ENCODE measurements around the gene SEMG1.

The SEMG1 gene

GRCh38 chr20:45183084-45183483 lies 23.7 kb upstream of the SEMG1 start:
- Histone ChIP-seq H3K36me3 (ENCODE audit: control insufficient read depth in 2 of 2, insufficient read depth in 2 of 2, low read length in 2 of 2) (no peaks in the 10 kb centered on the region), H3K4me3 (ENCODE audit: low read length in 2 of 2) (no peak overlapping the region), H3K9me3 (ENCODE audit: control insufficient read depth in 2 of 2, low read length in 2 of 2) (no peaks in the 10 kb centered on the region), H3K27ac (ENCODE audit: low read depth in 2 of 2, low read length in 2 of 2) (no peak overlapping the region), H3K27me3 (ENCODE audit: control insufficient read depth in 2 of 2, insufficient read depth in 2 of 2, low read length in 2 of 2) (no peaks in the 10 kb centered on the region), H3K9ac (ENCODE audit: low read depth in 1 of 2, low read length in 2 of 2) (no peak overlapping the region), H3K4me1 (ENCODE audit: control insufficient read depth in 2 of 2, insufficient read depth in 2 of 2, low read length in 2 of 2) (no peaks in the 10 kb centered on the region)

GRCh38 chr20:45187693-45188092 lies 19.1 kb upstream of the SEMG1 start:
- Histone ChIP-seq H3K9me3 (ENCODE audit: control insufficient read depth in 2 of 2, low read length in 2 of 2) (no peaks in the 10 kb centered on the region), H3K9ac (ENCODE audit: low read depth in 1 of 2, low read length in 2 of 2) (no peak overlapping the region), H3K4me3 (ENCODE audit: low read length in 2 of 2) (no peak overlapping the region), H3K27me3 (ENCODE audit: control insufficient read depth in 2 of 2, insufficient read depth in 2 of 2, low read length in 2 of 2) (no peaks in the 10 kb centered on the region), H3K36me3 (ENCODE audit: control insufficient read depth in 2 of 2, insufficient read depth in 2 of 2, low read length in 2 of 2) (no peaks in the 10 kb centered on the region), H3K27ac (ENCODE audit: low read depth in 2 of 2, low read length in 2 of 2) (no peak overlapping the region), H3K4me1 (ENCODE audit: control insufficient read depth in 2 of 2, insufficient read depth in 2 of 2, low read length in 2 of 2) (no peaks in the 10 kb centered on the region)

- Histone ChIP-seq H3K9me3 (ENCODE audit: control insufficient read depth in 2 of 2, low read length in 2 of 2) (no peaks in the 10 kb centered on the region), H3K9ac (ENCODE audit: low read depth in 1 of 2, low read length in 2 of 2) (no peak overlapping the region), H3K27me3 (ENCODE audit: control insufficient read depth in 2 of 2, insufficient read depth in 2 of 2, low read length in 2 of 2) (no peaks in the 10 kb centered on the region), H3K27ac (ENCODE audit: low read depth in 2 of 2, low read length in 2 of 2) (no peak overlapping the region), H3K4me1 (ENCODE audit: control insufficient read depth in 2 of 2, insufficient read depth in 2 of 2, low read length in 2 of 2) (no peaks in the 10 kb centered on the region), H3K36me3 (ENCODE audit: control insufficient read depth in 2 of 2, insufficient read depth in 2 of 2, low read length in 2 of 2) (no peaks in the 10 kb centered on the region), H3K4me3 (ENCODE audit: low read length in 2 of 2) (no peak overlapping the region)
These were observed 17.7 kb upstream of the SEMG1 start for GRCh38 chr20:45189067-45189609.

- H3K27ac ChIP-seq (ENCODE audit: low read depth in 2 of 2, low read length in 2 of 2) = no peak overlapping the region
- H3K36me3 ChIP-seq (ENCODE audit: control insufficient read depth in 2 of 2, insufficient read depth in 2 of 2, low read length in 2 of 2) = no peaks in the 10 kb centered on the region
These were observed 17.0 kb upstream of the SEMG1 start for GRCh38 chr20:45189861-45190260.

GRCh38 chr20:45191926-45192325 lies 14.9 kb upstream of the SEMG1 start:
- H3K36me3 ChIP-seq (ENCODE audit: control insufficient read depth in 2 of 2, insufficient read depth in 2 of 2, low read length in 2 of 2) = no peaks in the 10 kb centered on the region
- no peak overlapping the region for H3K4me3 ChIP-seq (ENCODE audit: low read length in 2 of 2)
- H3K9ac ChIP-seq (ENCODE audit: low read depth in 1 of 2, low read length in 2 of 2) = no peak overlapping the region
- no peak overlapping the region for H3K27ac ChIP-seq (ENCODE audit: low read depth in 2 of 2, low read length in 2 of 2)
- no peaks in the 10 kb centered on the region for H3K9me3 ChIP-seq (ENCODE audit: control insufficient read depth in 2 of 2, low read length in 2 of 2)
- H3K27me3 ChIP-seq (ENCODE audit: control insufficient read depth in 2 of 2, insufficient read depth in 2 of 2, low read length in 2 of 2) = no peaks in the 10 kb centered on the region
- no peaks in the 10 kb centered on the region for H3K4me1 ChIP-seq (ENCODE audit: control insufficient read depth in 2 of 2, insufficient read depth in 2 of 2, low read length in 2 of 2)

More at GRCh38 chr20:45189861-45190260, 17.0 kb upstream of the SEMG1 start:
- no peaks in the 10 kb centered on the region for H3K9me3 ChIP-seq (ENCODE audit: control insufficient read depth in 2 of 2, low read length in 2 of 2)
- no peak overlapping the region for H3K4me3 ChIP-seq (ENCODE audit: low read length in 2 of 2)
- H3K9ac ChIP-seq (ENCODE audit: low read depth in 1 of 2, low read length in 2 of 2) = no peak overlapping the region
- no peaks in the 10 kb centered on the region for H3K27me3 ChIP-seq (ENCODE audit: control insufficient read depth in 2 of 2, insufficient read depth in 2 of 2, low read length in 2 of 2)
- H3K4me1 ChIP-seq (ENCODE audit: control insufficient read depth in 2 of 2, insufficient read depth in 2 of 2, low read length in 2 of 2) = no peaks in the 10 kb centered on the region

GRCh38 chr20:45193331-45193730 lies 13.5 kb upstream of the SEMG1 start:
- Histone ChIP-seq H3K27me3 (ENCODE audit: control insufficient read depth in 2 of 2, insufficient read depth in 2 of 2, low read length in 2 of 2) (no peaks in the 10 kb centered on the region), H3K9ac (ENCODE audit: low read depth in 1 of 2, low read length in 2 of 2) (no peak overlapping the region), H3K27ac (ENCODE audit: low read depth in 2 of 2, low read length in 2 of 2) (no peak overlapping the region), H3K4me3 (ENCODE audit: low read length in 2 of 2) (no peak overlapping the region), H3K36me3 (ENCODE audit: control insufficient read depth in 2 of 2, insufficient read depth in 2 of 2, low read length in 2 of 2) (no peaks in the 10 kb centered on the region), H3K4me1 (ENCODE audit: control insufficient read depth in 2 of 2, insufficient read depth in 2 of 2, low read length in 2 of 2) (no peaks in the 10 kb centered on the region), H3K9me3 (ENCODE audit: control insufficient read depth in 2 of 2, low read length in 2 of 2) (no peaks in the 10 kb centered on the region)

- Histone ChIP-seq H3K4me1 (ENCODE audit: control insufficient read depth in 2 of 2, insufficient read depth in 2 of 2, low read length in 2 of 2) (peaks cover 0 to 3% of the 10 kb centered on the region in 2 donors), H3K27me3 (ENCODE audit: control insufficient read depth in 2 of 2, insufficient read depth in 2 of 2, low read length in 2 of 2) (peaks cover 0 to 3% of the 10 kb centered on the region in 2 donors), H3K9ac (ENCODE audit: low read depth in 1 of 2, low read length in 2 of 2) (no peak overlapping the region), H3K27ac (ENCODE audit: low read depth in 2 of 2, low read length in 2 of 2) (no peak overlapping the region), H3K36me3 (ENCODE audit: control insufficient read depth in 2 of 2, insufficient read depth in 2 of 2, low read length in 2 of 2) (no peaks in the 10 kb centered on the region), H3K4me3 (ENCODE audit: low read length in 2 of 2) (no peak overlapping the region), H3K9me3 (ENCODE audit: control insufficient read depth in 2 of 2, low read length in 2 of 2) (no peaks in the 10 kb centered on the region)
These were observed 3.1 kb downstream of the SEMG1 start for GRCh38 chr20:45209924-45210323.

GRCh38 chr20:45211569-45212474 lies 5.0 kb downstream of the SEMG1 start:
- Histone ChIP-seq H3K9ac (ENCODE audit: low read depth in 1 of 2, low read length in 2 of 2) (no peak overlapping the region), H3K9me3 (ENCODE audit: control insufficient read depth in 2 of 2, low read length in 2 of 2) (no peaks in the 10 kb centered on the region), H3K27ac (ENCODE audit: low read depth in 2 of 2, low read length in 2 of 2) (no peak overlapping the region), H3K4me1 (ENCODE audit: control insufficient read depth in 2 of 2, insufficient read depth in 2 of 2, low read length in 2 of 2) (peaks cover 0 to 3% of the 10 kb centered on the region in 2 donors), H3K27me3 (ENCODE audit: control insufficient read depth in 2 of 2, insufficient read depth in 2 of 2, low read length in 2 of 2) (peaks cover 0 to 3% of the 10 kb centered on the region in 2 donors), H3K4me3 (ENCODE audit: low read length in 2 of 2) (no peak overlapping the region), H3K36me3 (ENCODE audit: control insufficient read depth in 2 of 2, insufficient read depth in 2 of 2, low read length in 2 of 2) (no peaks in the 10 kb centered on the region)

GRCh38 chr20:45212836-45213235 lies 6.0 kb downstream of the SEMG1 start:
- Histone ChIP-seq H3K9me3 (ENCODE audit: control insufficient read depth in 2 of 2, low read length in 2 of 2) (no peaks in the 10 kb centered on the region), H3K36me3 (ENCODE audit: control insufficient read depth in 2 of 2, insufficient read depth in 2 of 2, low read length in 2 of 2) (no peaks in the 10 kb centered on the region), H3K9ac (ENCODE audit: low read depth in 1 of 2, low read length in 2 of 2) (no peak overlapping the region), H3K27ac (ENCODE audit: low read depth in 2 of 2, low read length in 2 of 2) (no peak overlapping the region), H3K4me3 (ENCODE audit: low read length in 2 of 2) (no peak overlapping the region), H3K27me3 (ENCODE audit: control insufficient read depth in 2 of 2, insufficient read depth in 2 of 2, low read length in 2 of 2) (peaks cover 0 to 3% of the 10 kb centered on the region in 2 donors), H3K4me1 (ENCODE audit: control insufficient read depth in 2 of 2, insufficient read depth in 2 of 2, low read length in 2 of 2) (no peaks in the 10 kb centered on the region)

GRCh38 chr20:45218124-45218523 lies 11.3 kb downstream of the SEMG1 start:
- no peaks in the 10 kb centered on the region for H3K4me1 ChIP-seq (ENCODE audit: control insufficient read depth in 2 of 2, insufficient read depth in 2 of 2, low read length in 2 of 2)
- H3K9me3 ChIP-seq (ENCODE audit: control insufficient read depth in 2 of 2, low read length in 2 of 2) = no peaks in the 10 kb centered on the region
- H3K27ac ChIP-seq (ENCODE audit: low read depth in 2 of 2, low read length in 2 of 2) = no peak overlapping the region
- H3K27me3 ChIP-seq (ENCODE audit: control insufficient read depth in 2 of 2, insufficient read depth in 2 of 2, low read length in 2 of 2) = no peaks in the 10 kb centered on the region
- no peak overlapping the region for H3K4me3 ChIP-seq (ENCODE audit: low read length in 2 of 2)
- no peaks in the 10 kb centered on the region for H3K36me3 ChIP-seq (ENCODE audit: control insufficient read depth in 2 of 2, insufficient read depth in 2 of 2, low read length in 2 of 2)
- no peak overlapping the region for H3K9ac ChIP-seq (ENCODE audit: low read depth in 1 of 2, low read length in 2 of 2)
